ENCODE measurements around the gene ZNF385C.

DNA sequence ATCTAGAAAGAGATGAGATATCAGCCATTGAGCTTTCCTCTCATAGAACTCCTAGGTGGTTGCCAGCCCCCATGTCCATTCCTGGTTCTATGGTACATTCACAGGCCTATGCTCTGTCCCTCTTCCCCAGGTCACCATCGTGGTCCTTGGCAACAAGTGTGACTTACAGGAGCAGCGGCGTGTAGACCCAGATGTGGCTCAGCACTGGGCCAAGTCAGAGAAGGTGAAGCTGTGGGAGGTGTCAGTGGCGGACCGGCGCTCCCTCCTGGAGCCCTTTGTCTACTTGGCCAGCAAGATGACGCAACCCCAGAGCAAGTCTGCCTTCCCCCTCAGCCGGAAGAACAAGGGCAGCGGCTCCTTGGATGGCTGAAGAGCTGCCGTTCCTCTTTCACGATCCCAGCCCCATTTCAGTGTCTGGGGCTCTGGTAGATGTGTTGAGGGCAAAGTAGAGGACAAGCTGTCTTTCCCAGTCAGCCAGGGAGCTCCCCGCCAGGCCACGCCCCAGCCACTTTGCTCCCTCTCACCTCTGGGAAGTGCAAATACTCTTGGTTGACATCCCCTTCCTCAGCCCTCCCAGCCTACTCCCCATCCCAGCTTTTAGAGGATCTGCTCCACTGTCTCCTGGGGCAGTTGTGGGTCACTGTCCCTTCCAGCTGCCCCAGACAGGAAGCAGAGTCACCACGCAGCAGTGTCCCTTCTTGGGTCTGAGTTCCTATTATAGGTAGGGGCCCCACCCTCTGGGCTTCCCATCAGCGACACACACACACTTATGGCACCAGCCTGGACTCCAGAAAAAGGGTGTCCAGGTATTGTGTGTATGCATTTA is 74.5 kb downstream of the ZNF385C start:
- TF ChIP-seq POLR2A (IDR thresholded peaks at IDR 0.05) = no peak
- TF ChIP-seq, protein P1, sequence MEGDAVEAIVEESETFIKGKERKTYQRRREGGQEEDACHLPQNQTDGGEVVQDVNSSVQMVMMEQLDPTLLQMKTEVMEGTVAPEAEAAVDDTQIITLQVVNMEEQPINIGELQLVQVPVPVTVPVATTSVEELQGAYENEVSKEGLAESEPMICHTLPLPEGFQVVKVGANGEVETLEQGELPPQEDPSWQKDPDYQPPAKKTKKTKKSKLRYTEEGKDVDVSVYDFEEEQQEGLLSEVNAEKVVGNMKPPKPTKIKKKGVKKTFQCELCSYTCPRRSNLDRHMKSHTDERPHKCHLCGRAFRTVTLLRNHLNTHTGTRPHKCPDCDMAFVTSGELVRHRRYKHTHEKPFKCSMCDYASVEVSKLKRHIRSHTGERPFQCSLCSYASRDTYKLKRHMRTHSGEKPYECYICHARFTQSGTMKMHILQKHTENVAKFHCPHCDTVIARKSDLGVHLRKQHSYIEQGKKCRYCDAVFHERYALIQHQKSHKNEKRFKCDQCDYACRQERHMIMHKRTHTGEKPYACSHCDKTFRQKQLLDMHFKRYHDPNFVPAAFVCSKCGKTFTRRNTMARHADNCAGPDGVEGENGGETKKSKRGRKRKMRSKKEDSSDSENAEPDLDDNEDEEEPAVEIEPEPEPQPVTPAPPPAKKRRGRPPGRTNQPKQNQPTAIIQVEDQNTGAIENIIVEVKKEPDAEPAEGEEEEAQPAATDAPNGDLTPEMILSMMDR (IDR thresholded peaks at IDR 0.05) = no peak
